Vagina (tissue), 2 donors: ENCODE data around the gene TNK2. TPM values are rescaled to one million over a fixed set of nuclear protein-coding genes. Genes with fewer than 3 reads are reported as not detected.
"Not testable (repeated sequence)": the region's sequence is repeated elsewhere in the genome, so short reads cannot be mapped to it uniquely, and the experiment has no call there.

Experiments used
- DNase-seq, 2 donors: peaks; one replicate each; pipeline ENCODE4 v3.0.0-alpha.2; 2017; ENCODE audit errors: extremely low spot score in 2 of 2
- H3K27ac ChIP-seq: fragments of 200-600 bp; sonication (generic); one replicate; pipeline ENCODE4 v1.5.1; 2019
- H3K27me3 ChIP-seq: fragments of 200-600 bp; sonication (generic); one replicate; pipeline ENCODE4 v1.5.1; 2019
- H3K36me3 ChIP-seq, 2 donors: fragments of 200-600 bp; sonication (generic); one replicate each; pipeline ENCODE4 v1.5.1; 2017 to 2019
- H3K4me1 ChIP-seq: fragments of 200-600 bp; sonication (generic); one replicate; pipeline ENCODE4 v1.5.1; 2019
- H3K4me3 ChIP-seq, 2 donors: fragments of 200-600 bp; sonication (generic); 1 replicate in 1 of 2; 2 replicates in 1 of 2; pipeline ENCODE4 v1.5.1; 2016 to 2019
- H3K9me3 ChIP-seq: fragments of 200-600 bp; sonication (generic); one replicate; pipeline ENCODE4 v1.5.1; 2019
- POLR2A ChIP-seq, 2 donors: fragments of 450-650 bp; IDR thresholded peaks; one replicate each; pipeline ENCODE4 v1.6.1; 2017; ENCODE audit warnings: antibody characterized with exemption in 2 of 2, mild to moderate bottlenecking in 2 of 2, moderate library complexity in 2 of 2
- POLR2AphosphoS5 ChIP-seq, 2 donors: sonication (generic); formaldehyde crosslinking; IDR thresholded peaks; one replicate each; pipeline ENCODE4 v1.9.0; 2017; ENCODE audit warnings: antibody characterized with exemption in 2 of 2, mild to moderate bottlenecking in 2 of 2, low read depth in 1 of 2; ENCODE audit not compliant: insufficient read depth in 1 of 2
- intact Hi-C: fragments of 100-400 bp; cut with DNase I; formaldehyde crosslinking; loops from one replicate; pipeline ENCODE4 v1.15.1; 2023
- total RNA-seq: library from RNA; depleted of rRNA; stranded (reverse); fragments of >200 nt; gene quantifications from one replicate; pipeline ENCODE4 v1.2.3, GENCODE V29; 2016
- TF ChIP-seq, protein P1 (sequence below), 3 experiments: fragments of 450-650 bp in 2 of 3; fragments of 200-600 bp in 1 of 3; sonication (generic) in 1 of 3; IDR thresholded peaks; one replicate each; pipeline ENCODE4 v1.5.1; 2017 to 2019; ENCODE audit warnings: antibody characterized with exemption in 3 of 3, mild to moderate bottlenecking in 2 of 3, moderate library complexity in 2 of 3

The TNK2 gene
- total RNA-seq, 1 donor from 2014 or later: 41.5 TPM

DNA sequence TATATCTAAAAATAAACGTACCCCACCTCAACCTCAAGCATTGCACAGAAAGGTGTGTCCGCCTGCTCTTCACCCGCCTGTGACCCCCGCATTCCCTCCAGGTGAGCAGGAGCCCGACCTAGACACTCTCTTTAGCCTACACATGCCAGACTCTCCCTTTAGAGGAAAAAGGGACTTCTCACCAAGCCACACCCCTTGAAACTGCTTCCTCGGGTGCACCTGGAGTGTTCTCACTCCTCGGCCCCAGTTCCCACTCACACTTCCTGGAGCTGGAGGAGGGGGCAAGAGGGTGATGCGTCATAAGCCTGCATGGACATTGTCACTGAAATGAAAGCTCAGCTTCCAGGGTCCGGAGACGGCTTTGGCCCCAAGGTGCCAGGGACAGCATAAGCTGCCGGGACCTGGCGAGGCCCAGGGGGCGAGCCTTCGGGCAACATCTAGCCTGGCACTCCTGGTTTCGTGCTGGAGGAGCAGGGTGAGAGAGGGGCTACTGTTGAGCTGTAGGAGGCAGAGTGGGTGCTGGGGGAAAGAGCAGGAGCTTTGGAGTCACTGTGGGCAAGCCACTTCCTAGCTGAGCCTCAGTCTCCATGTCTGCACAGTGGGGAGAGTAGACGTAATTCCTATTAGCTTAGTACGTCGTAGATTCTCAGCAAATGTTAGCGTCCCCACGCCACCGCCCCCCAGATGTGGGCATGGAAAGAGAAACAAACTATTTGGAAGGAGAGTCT, 86.8 kb downstream of the TNK2 start:
- no peaks in the 10 kb centered on the region for H3K27me3 ChIP-seq
- TF ChIP-seq, protein P1, sequence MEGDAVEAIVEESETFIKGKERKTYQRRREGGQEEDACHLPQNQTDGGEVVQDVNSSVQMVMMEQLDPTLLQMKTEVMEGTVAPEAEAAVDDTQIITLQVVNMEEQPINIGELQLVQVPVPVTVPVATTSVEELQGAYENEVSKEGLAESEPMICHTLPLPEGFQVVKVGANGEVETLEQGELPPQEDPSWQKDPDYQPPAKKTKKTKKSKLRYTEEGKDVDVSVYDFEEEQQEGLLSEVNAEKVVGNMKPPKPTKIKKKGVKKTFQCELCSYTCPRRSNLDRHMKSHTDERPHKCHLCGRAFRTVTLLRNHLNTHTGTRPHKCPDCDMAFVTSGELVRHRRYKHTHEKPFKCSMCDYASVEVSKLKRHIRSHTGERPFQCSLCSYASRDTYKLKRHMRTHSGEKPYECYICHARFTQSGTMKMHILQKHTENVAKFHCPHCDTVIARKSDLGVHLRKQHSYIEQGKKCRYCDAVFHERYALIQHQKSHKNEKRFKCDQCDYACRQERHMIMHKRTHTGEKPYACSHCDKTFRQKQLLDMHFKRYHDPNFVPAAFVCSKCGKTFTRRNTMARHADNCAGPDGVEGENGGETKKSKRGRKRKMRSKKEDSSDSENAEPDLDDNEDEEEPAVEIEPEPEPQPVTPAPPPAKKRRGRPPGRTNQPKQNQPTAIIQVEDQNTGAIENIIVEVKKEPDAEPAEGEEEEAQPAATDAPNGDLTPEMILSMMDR (IDR thresholded peaks at IDR 0.05): no peak
- TF ChIP-seq POLR2A (IDR thresholded peaks at IDR 0.05) (no peak), POLR2AphosphoS5 (IDR thresholded peaks at IDR 0.05; ENCODE audit: insufficient read depth in 1 of 2, low read depth in 1 of 2) (no peak)
- no peaks in the 10 kb centered on the region for H3K36me3 ChIP-seq
- no peak overlapping the region for H3K27ac ChIP-seq
- intact Hi-C loops: no loop called here
- no peak for DNase-seq
- H3K4me3 ChIP-seq: no peak overlapping the region
- H3K4me1 ChIP-seq: no peaks in the 10 kb centered on the region
- H3K9me3 ChIP-seq: no peaks in the 10 kb centered on the region

DNA sequence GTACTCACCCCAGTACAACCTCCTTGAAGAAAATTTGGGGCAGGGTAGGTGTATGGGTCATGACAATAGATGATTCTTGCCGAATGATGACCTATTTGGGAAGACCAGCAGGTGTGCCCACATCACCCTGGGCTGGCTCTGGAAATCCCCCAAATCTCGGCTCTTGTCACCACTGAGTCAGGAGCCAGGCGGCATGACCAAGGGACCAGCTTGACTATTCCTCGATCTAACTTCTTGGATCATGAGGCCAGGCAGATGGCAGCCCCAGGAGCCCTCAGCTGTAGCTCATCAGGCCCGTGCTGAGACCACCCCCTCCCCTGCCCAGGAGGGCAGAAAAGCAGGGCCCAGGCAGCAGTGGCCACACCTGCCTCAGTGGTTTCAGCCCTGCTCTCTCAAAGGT, 87.5 kb downstream of the TNK2 start:
- TF ChIP-seq POLR2AphosphoS5 (IDR thresholded peaks at IDR 0.05; ENCODE audit: insufficient read depth in 1 of 2, low read depth in 1 of 2) (no peak), POLR2A (IDR thresholded peaks at IDR 0.05) (no peak)
- TF ChIP-seq, protein P1 (IDR thresholded peaks at IDR 0.05): no peak
- no peaks in the 10 kb centered on the region for H3K9me3 ChIP-seq

GRCh38 chr3:195820186-195820585, 88.2 kb downstream of the TNK2 start:
- Histone ChIP-seq H3K36me3 (no peaks in the 10 kb centered on the region), H3K4me3 (no peak overlapping the region), H3K27ac (no peak overlapping the region), H3K9me3 (no peaks in the 10 kb centered on the region), H3K4me1 (no peaks in the 10 kb centered on the region), H3K27me3 (no peaks in the 10 kb centered on the region)
- no peak for DNase-seq
- TF ChIP-seq, protein P1 (IDR thresholded peaks at IDR 0.05): no peak
- TF ChIP-seq POLR2AphosphoS5 (IDR thresholded peaks at IDR 0.05; ENCODE audit: insufficient read depth in 1 of 2, low read depth in 1 of 2) (no peak), POLR2A (IDR thresholded peaks at IDR 0.05) (no peak)
- intact Hi-C loops: no loop called here

More for the DNA sequence above, 87.5 kb downstream of the TNK2 start:
- Histone ChIP-seq H3K27ac (no peak overlapping the region), H3K36me3 (no peaks in the 10 kb centered on the region), H3K4me1 (no peaks in the 10 kb centered on the region), H3K4me3 (no peak overlapping the region), H3K27me3 (no peaks in the 10 kb centered on the region)
- intact Hi-C loops: no loop called here
- DNase-seq: no peak

DNA sequence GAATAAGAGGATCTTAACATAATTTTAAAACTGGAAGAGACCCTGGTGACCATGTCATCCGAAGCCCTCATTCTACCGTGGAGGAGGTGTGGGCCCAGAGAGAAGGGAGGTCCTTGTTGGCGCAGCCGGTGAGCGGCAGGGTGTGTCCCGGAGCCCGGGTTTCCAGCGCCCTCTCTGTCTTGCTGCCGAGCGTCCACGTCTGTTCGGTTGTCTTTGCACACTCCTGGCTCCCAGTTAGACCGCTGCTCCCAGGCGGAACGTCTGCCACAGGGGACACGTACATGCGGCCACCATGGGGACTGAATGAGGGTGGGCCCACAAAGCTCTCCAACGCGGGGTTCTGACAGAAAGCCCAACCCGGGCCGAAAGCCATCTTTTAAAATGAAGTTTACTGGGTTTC, 90.0 kb downstream of the TNK2 start:
- Histone ChIP-seq H3K4me3 (no peak overlapping the region), H3K9me3 (no peaks in the 10 kb centered on the region), H3K4me1 (no peaks in the 10 kb centered on the region), H3K36me3 (no peaks in the 10 kb centered on the region), H3K27me3 (no peaks in the 10 kb centered on the region), H3K27ac (no peak overlapping the region)
- intact Hi-C loops: no loop called here
- TF ChIP-seq POLR2A (IDR thresholded peaks at IDR 0.05) (no peak), POLR2AphosphoS5 (IDR thresholded peaks at IDR 0.05; ENCODE audit: insufficient read depth in 1 of 2, low read depth in 1 of 2) (no peak)
- TF ChIP-seq, protein P1 (IDR thresholded peaks at IDR 0.05): no peak
- DNase-seq: no peak

DNA sequence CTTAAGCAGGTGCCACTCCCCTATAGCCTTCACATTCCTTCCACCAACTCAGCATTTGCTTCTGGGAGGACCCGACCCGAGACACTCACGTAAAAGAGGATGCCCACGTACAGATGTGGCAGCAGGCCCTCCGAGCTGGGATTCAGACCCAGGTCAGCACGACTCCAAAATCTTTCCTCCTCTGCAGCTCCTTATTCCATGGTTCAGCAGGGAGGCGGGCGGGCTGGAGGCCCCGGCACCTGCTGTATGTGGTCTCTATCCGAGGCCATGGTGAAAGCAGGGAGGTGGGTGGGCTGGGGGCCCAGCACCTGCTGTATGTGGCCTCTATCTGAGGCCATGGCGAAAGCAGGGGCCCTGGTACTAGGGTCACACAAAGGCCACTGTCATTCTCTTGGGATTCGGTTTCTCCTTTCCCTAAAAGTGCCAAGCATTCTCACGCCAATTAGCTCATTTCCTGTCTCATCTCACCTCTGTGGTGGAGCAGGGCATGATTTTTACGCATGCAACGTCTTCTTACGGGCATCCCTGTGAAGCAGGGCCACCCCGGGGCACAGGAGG, 90.7 kb downstream of the TNK2 start:
- TF ChIP-seq, protein P1 (IDR thresholded peaks at IDR 0.05): no peak
- TF ChIP-seq POLR2A (IDR thresholded peaks at IDR 0.05) (no peak), POLR2AphosphoS5 (IDR thresholded peaks at IDR 0.05; ENCODE audit: insufficient read depth in 1 of 2, low read depth in 1 of 2) (no peak)
- H3K9me3 ChIP-seq: no peaks in the 10 kb centered on the region
- H3K36me3 ChIP-seq: no peaks in the 10 kb centered on the region
- H3K27me3 ChIP-seq: no peaks in the 10 kb centered on the region
- DNase-seq: no peak
- intact Hi-C loops: no loop called here
- no peak overlapping the region for H3K27ac ChIP-seq
- H3K4me1 ChIP-seq: no peaks in the 10 kb centered on the region
- no peak overlapping the region for H3K4me3 ChIP-seq

DNA sequence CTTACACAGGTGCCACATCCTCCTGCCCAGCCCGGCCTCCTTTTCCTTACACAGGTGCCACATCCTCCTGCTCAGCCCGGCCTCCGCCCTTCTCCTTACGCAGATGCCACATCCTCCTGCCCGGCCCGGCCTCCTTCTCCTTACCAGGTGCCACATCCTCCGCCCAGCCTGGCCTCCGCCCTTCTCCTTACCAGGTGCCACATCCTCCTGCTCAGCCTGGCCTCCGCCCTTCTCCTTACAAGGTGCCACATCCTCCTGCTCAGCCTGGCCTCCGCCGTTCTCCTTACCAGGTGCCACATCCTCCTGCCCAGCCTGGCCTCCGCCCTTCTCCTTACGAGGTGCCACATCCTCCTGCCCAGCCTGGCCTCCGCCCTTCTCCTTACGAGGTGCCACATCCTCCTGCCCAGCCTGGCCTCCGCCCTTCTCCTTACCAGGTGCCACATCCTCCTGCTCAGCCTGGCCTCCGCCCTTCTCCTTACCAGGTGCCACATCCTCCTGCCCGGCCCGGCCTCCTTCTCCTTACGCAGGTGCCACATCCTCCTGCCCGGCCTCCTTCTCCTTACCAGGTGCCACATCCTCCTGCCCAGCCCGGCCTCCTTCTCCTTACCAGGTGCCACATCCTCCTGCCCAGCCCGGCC, 92.0 kb downstream of the TNK2 start:
- H3K4me1 ChIP-seq, intact Hi-C loops, H3K27me3 ChIP-seq, H3K4me3 ChIP-seq, H3K27ac ChIP-seq, H3K36me3 ChIP-seq, DNase-seq, H3K9me3 ChIP-seq: not testable (repeated sequence)
